ENCODE data around the gene CHMP5. TPM values are rescaled to one million over a fixed set of nuclear protein-coding genes. Genes with fewer than 3 reads are reported as not detected.
A peak's percentile ranks its signal among the peaks of the same experiment; 100 is the strongest.

Gene CHMP5
- total RNA-seq, 4 donors from 2014 or later: 42.9 to 78.8 (median 60.8) TPM

DNA sequence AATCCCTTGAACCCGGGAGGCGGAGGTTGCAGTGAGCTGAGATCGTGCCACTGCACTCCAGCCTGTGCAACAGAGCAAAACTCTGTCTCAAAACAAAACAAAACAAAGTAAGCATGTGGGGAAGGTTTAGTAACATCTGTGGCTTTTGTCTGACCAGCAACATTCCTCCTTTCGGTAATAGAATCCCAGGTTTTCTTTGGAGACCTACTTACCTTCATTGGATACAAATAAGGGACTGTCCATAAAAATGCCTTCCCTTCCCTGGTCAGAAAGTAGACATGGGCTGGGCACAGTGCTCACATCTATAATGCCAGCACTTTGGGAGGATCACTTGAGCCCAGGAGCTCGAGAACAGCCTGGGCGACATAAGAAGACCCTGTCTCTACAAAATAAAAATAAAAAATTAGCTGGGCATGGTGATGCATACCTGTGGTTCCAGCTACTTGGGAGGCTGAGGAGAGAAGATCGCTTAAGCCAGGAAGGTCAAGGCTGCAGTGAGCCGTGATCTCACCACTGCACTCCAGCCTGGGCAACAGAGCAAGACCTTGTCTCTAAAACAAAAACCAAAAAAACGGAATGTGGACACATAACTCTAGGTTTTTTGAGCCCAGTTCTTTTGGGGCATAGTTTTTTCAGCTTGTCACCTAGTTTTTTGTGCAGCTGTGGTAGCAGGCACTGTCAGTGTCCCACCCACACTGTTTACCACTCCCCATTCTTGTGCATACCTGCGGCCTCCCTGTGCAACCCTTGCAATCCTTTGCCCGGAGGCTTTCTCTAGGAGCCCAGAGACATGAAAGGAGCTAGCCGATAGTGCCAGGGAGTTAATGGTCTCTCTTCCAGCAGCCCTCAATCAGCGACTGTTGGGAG lies 33.9 kb upstream of the CHMP5 start:
- Histone ChIP-seq H3K9me3 (no peaks in the 10 kb centered on the region), H3K4me1 (peaks cover 0 to 12% (median 3%) of the 10 kb centered on the region in 4 donors), H3K27me3 (no peaks in the 10 kb centered on the region), H3K36me3 (no peaks in the 10 kb centered on the region), H3K27ac (no peak overlapping the region), H3K4me3 (no peak overlapping the region)
- TF ChIP-seq, protein P1, sequence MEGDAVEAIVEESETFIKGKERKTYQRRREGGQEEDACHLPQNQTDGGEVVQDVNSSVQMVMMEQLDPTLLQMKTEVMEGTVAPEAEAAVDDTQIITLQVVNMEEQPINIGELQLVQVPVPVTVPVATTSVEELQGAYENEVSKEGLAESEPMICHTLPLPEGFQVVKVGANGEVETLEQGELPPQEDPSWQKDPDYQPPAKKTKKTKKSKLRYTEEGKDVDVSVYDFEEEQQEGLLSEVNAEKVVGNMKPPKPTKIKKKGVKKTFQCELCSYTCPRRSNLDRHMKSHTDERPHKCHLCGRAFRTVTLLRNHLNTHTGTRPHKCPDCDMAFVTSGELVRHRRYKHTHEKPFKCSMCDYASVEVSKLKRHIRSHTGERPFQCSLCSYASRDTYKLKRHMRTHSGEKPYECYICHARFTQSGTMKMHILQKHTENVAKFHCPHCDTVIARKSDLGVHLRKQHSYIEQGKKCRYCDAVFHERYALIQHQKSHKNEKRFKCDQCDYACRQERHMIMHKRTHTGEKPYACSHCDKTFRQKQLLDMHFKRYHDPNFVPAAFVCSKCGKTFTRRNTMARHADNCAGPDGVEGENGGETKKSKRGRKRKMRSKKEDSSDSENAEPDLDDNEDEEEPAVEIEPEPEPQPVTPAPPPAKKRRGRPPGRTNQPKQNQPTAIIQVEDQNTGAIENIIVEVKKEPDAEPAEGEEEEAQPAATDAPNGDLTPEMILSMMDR (IDR thresholded peaks at IDR 0.05): no peak
- TF ChIP-seq POLR2A (IDR thresholded peaks at IDR 0.05): no peak
- DNase-seq: no peak

DNA sequence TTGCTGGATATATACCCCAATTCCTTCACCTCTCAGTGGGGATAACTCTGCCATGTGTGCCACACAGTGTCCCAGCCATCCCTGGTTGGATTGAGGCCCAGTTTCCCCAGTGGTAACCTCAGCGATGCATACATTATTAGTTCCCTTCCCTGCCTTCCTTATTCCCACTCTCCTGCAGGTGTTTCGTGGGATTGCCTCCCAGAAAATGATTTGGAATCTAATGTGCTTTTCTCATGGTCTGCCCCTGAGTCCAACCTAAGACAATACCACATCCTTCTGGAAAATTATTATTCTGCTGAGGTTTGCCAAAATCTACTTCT lies 33.3 kb upstream of the CHMP5 start:
- peaks cover 0 to 12% (median 3%) of the 10 kb centered on the region in 4 donors for H3K4me1 ChIP-seq
- TF ChIP-seq, protein P1 (IDR thresholded peaks at IDR 0.05): no peak
- no peak for TF ChIP-seq POLR2A (IDR thresholded peaks at IDR 0.05)

DNA sequence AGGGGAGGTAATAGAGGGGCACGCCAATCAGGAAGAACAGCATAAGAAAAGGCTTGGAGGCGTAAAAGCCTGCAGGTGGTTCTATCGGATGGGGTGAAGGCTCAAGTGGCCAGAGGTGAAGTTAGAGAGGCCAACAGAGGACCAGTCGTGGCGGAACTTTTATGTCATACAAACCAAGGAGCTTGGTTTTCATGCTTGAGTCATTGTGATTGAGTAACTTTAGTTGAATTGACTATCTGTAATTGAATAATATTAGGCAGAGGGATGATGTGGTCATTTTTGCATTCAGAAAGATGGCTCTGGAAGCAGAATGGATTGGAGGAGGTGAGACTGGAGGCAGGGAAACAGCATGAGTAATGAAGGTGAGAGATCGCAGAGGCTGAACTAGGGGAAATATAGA lies 32.0 kb upstream of the CHMP5 start:
- no peak for TF ChIP-seq POLR2A (IDR thresholded peaks at IDR 0.05)
- Histone ChIP-seq H3K27ac (no peak overlapping the region), H3K36me3 (no peaks in the 10 kb centered on the region), H3K4me1 (peaks cover 0 to 12% (median 3%) of the 10 kb centered on the region in 4 donors), H3K9me3 (no peaks in the 10 kb centered on the region), H3K4me3 (no peak overlapping the region), H3K27me3 (no peaks in the 10 kb centered on the region)
- no peak for DNase-seq

More for the DNA sequence above, 33.3 kb upstream of the CHMP5 start:
- Histone ChIP-seq H3K9me3 (no peaks in the 10 kb centered on the region), H3K27ac (no peak overlapping the region), H3K4me3 (no peak overlapping the region), H3K36me3 (no peaks in the 10 kb centered on the region), H3K27me3 (no peaks in the 10 kb centered on the region)
- no peak for DNase-seq

DNA sequence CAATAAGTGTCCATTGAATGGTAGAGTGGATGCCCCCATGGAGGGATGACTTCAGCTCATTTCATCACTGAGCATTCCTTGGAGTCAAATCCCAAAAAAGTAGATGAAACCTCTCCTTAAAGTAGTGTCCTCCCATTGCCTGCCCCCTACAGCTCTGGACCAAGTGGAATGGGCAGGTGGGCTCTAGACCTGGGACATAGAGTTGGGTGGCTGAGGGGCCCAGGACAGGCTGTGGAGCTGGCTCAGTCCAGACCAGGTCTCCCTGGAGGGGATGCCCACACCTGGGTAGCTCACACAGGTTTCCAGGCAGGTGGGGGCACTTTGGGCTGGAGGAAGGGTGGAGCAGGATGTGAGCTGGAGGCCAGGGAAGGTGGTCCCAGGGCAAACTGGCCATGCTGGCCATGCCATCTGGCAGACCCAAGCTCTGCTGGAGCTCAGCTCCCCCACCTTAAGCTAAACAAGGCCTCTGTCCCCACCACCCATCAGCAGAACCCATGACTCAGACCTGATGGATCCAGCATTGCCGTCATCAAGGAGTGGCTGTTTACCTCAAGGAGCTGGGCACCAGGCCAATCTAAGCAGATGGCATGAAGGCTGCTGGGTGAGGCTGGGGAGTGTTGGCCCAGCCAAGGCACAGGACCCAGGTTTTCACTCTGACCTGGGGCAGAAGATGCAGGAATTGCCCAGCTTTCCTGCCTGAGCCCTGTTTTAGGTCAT lies 31.1 kb upstream of the CHMP5 start:
- H3K27me3 ChIP-seq: no peaks in the 10 kb centered on the region
- H3K4me1 ChIP-seq: peaks cover 0 to 12% (median 3%) of the 10 kb centered on the region in 4 donors
- TF ChIP-seq, protein P1 (IDR thresholded peaks at IDR 0.05): no peak
- TF ChIP-seq POLR2A (IDR thresholded peaks at IDR 0.05): peak in 1 of 2 donors; percentile 75
- H3K27ac ChIP-seq: peak overlapping the region in 3 of 4 donors; percentile 62 to 94 (median 70)
- H3K36me3 ChIP-seq: no peaks in the 10 kb centered on the region
- DNase-seq: peak in 2 of 3 donors; percentile 91 to 94
- H3K9me3 ChIP-seq: no peaks in the 10 kb centered on the region
- H3K4me3 ChIP-seq: no peak overlapping the region

DNA sequence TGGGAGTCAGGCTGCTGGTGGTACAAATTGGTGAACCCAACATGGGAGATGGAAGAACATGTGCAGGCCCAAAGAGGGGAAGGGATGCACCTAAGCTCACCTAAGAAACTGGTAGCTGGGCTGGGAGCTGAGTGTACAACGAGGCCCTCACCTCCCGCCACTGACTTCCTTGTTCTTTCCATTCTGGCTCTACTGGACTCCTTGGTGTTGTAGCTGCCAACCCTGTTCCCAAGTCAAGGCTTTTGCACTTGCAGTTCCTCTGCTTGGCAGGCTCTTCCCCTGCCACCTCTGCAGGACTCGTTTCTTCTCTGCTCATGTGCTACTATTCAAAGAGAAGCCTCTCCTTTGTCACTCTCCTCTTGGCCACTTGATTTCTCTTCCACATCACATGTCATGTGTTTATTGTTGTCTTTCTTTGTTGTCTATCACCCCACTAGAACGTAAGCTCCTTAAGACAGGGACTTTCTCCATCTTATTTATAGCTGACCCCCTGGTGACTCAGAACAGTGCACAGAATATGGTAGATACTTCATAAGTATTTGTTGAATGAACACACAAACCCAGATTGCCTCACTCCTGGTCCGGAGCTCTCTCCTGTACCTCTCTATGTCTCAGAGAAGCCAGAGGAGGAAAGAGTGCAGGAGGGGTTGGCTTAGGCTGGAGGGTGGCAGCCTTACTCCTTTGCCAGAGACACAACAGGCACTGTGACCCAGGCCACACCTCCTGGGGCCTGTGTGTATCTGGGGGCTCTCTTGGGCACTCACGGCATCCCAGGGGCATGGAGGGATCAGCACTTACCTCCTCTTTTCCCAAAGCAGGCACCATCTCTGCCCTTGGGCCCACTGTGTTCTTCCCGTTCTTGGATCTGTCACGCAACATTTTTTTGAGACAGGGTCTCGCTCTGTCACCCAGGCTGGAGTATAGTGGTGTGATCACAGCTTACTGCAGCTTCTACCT lies 30.1 kb upstream of the CHMP5 start:
- Histone ChIP-seq H3K4me1 (peaks cover 0 to 15% (median 3%) of the 10 kb centered on the region in 4 donors), H3K4me3 (no peak overlapping the region), H3K27ac (peak overlapping the region in 3 of 4 donors; percentile 48 to 94 (median 70)), H3K36me3 (no peaks in the 10 kb centered on the region), H3K9me3 (no peaks in the 10 kb centered on the region), H3K27me3 (no peaks in the 10 kb centered on the region)
- TF ChIP-seq POLR2A (IDR thresholded peaks at IDR 0.05): no peak
- TF ChIP-seq, protein P1 (IDR thresholded peaks at IDR 0.05): no peak
- DNase-seq: peak in 1 of 3 donors; percentile 23

Data from Peyer's patch (tissue), 4 donors.